GM12878 (cell line): ENCODE results near the gene NDUFS6. TPM values are rescaled to one million over a fixed set of nuclear protein-coding genes. Genes with fewer than 3 reads are reported as not detected.

ENCODE experiments used
- ATAC-seq: fragments of 200-7000 bp; cut with Tn5 transposase; 3 replicates; pipeline ENCODE4 v1.9.1; 2020; ENCODE audit warnings: mild to moderate bottlenecking, moderate library complexity
- BruUV-seq: library from RNA; stranded (reverse); fragments of 400-500 nt; replicated peaks from 2 replicates; lab custom pipeline; 2021; lab: Mats Ljungman, UMichigan
- CTCF ChIA-PET: fragments of 300-600 bp; sonication (Branson Sonifier 250); formaldehyde crosslinking; extraction: SDS; loops from one replicate; lab custom pipeline; 2021; ENCODE audit warnings: inconsistent platforms; lab: Yijun Ruan, JAX
- POLR2A ChIA-PET: fragments of 350-600 bp; formaldehyde crosslinking; extraction: SDS; loops from one replicate; lab custom pipeline; 2021; ENCODE audit warnings: inconsistent platforms; lab: Charles Lee
- RAD21 ChIA-PET: fragments of 300-600 bp; sonication (Branson Sonifier 250); formaldehyde crosslinking; loops from one replicate; lab custom pipeline; 2023; ENCODE audit warnings: antibody characterized with exemption; ENCODE audit not compliant: unreplicated experiment; lab: Charles Lee
- SMC1A ChIA-PET: fragments of 300-600 bp; sonication (Branson Sonifier 250); formaldehyde crosslinking; loops from one replicate; lab custom pipeline; 2023; ENCODE audit not compliant: unreplicated experiment, uncharacterized antibody; lab: Charles Lee
- DNase-seq: peaks from one replicate; pipeline ENCODE4 v3.0.0-alpha.2; 2011; ENCODE audit warnings: low read depth, low spot score
- FAIRE-seq: peaks from 3 replicates; lab custom pipeline; 2011; peaks lifted over from hg19 to GRCh38; lab: Jason Lieb, UNC
- H2AFZ ChIP-seq: 2 replicates; pipeline ENCODE4 v1.6.0; 2011; ENCODE audit warnings: low read depth, low read length, control low read depth; ENCODE audit not compliant: control insufficient read depth
- H3K27ac ChIP-seq: 2 replicates; pipeline ENCODE4 v1.5.1; 2011; ENCODE audit warnings: control low read depth; ENCODE audit not compliant: control insufficient read depth, insufficient read depth
- H3K27me3 ChIP-seq, 2 experiments: replicated peaks in 1 of 2; 2 replicates each; pipeline versions ENCODE4 v1.6.0 to v1.6.1; 2011; ENCODE audit warnings: low read length in 1 of 2; ENCODE audit not compliant: control insufficient read depth in 2 of 2, insufficient read depth in 2 of 2
- H3K36me3 ChIP-seq, 2 experiments: 2 replicates each; pipeline ENCODE4 v1.5.1; 2011; ENCODE audit warnings: low read length in 1 of 2; ENCODE audit not compliant: control insufficient read depth in 2 of 2, insufficient read depth in 2 of 2
- H3K4me1 ChIP-seq: 2 replicates; pipeline ENCODE4 v1.6.1; 2011; ENCODE audit warnings: mild to moderate bottlenecking, low read length, moderate library complexity, mixed read lengths; ENCODE audit not compliant: control insufficient read depth, insufficient read depth
- H3K4me2 ChIP-seq: 2 replicates; pipeline ENCODE4 v1.6.0; 2011; ENCODE audit warnings: control low read depth; ENCODE audit not compliant: control insufficient read depth, insufficient read depth
- H3K4me3 ChIP-seq: fragments of 200-600 bp; sonication (generic); 2 replicates; pipeline ENCODE4 v1.5.1; 2016
- H3K79me2 ChIP-seq: 2 replicates; pipeline ENCODE4 v1.6.0; 2011; ENCODE audit warnings: low read length; ENCODE audit not compliant: control insufficient read depth, insufficient read depth
- H3K9ac ChIP-seq: 2 replicates; pipeline ENCODE4 v1.8.0; 2011; ENCODE audit warnings: low read length, control low read depth, mixed read lengths; ENCODE audit not compliant: control insufficient read depth, insufficient read depth
- H3K9me3 ChIP-seq: replicated peaks from 3 replicates; pipeline ENCODE4 v1.5.1; 2011; ENCODE audit warnings: mild to moderate bottlenecking, low read length; ENCODE audit not compliant: control insufficient read depth, insufficient read depth
- H4K20me1 ChIP-seq: 2 replicates; pipeline ENCODE4 v1.6.0; 2011; ENCODE audit not compliant: control insufficient read depth, insufficient read depth
- POLR2A ChIP-seq: IDR thresholded peaks from 2 replicates; pipeline ENCODE4 v1.6.1; 2011; ENCODE audit warnings: low read depth, mild to moderate bottlenecking, low read length
- RELB ChIP-seq: fragments of 450-650 bp; IDR thresholded peaks from 2 replicates; pipeline ENCODE4 v1.6.1; 2017; ENCODE audit warnings: low read depth, mild to moderate bottlenecking, moderate library complexity
- ZBTB11 ChIP-seq: fragments of 450-650 bp; formaldehyde crosslinking; IDR thresholded peaks from 2 replicates; pipeline ENCODE4 v1.5.0; 2022; ENCODE audit warnings: mild to moderate bottlenecking, missing genetic modification characterization
- WGBS: methylation state at CpG from one replicate; pipeline ENCODE4 v1.1.6; 2016; ENCODE audit warnings: low lambda C conversion rate; ENCODE audit not compliant: insufficient replicate concordance, insufficient coverage; ENCODE audit errors: missing lambda C conversion rate; 5-methylcytosine and 5-hydroxymethylcytosine counted together
- in situ Hi-C: fragments of 300-500 bp; cut with MboI; formaldehyde crosslinking; loops from 9 replicates; pipeline ENCODE4 v1.14.3; 2018; ENCODE audit warnings: mixed read lengths
- intact Hi-C: fragments of 100-400 bp; cut with micrococcal nuclease; formaldehyde crosslinking; loops from one replicate; pipeline ENCODE4 v1.14.2; 2022; ENCODE audit not compliant: unreplicated experiment
- polyA plus RNA-seq, 11 experiments: library from polyadenylated mRNA; depleted of rRNA in 4 of 11; unstranded in 6 of 11; stranded (reverse) in 5 of 11; fragments of >200 nt; fragmentation: Nextera tagmentation in 4 of 11; fragmentation: Illumina TruSeq in 1 of 11; extraction: Ambion mirVana in 4 of 11; extraction: Trizol in 1 of 11; gene quantifications; 1 replicate in 1 of 11; 2 replicates in 10 of 11; pipeline versions ENCODE4 v1.2.1 to v1.2.3, GENCODE V29; 2011 to 2016; ENCODE audit warnings: inconsistent platforms in 2 of 11, missing spikeins in 2 of 11, low read depth in 1 of 11
- total RNA-seq, 4 experiments: library from RNA; depleted of rRNA in 3 of 4; stranded (reverse); fragments of >200 nt in 3 of 4; fragmentation: Illumina TruSeq in 1 of 4; extraction: Trizol in 1 of 4; gene quantifications; 2 replicates each; pipeline versions ENCODE4 v1.2.1 to v1.2.3, GENCODE V29; 2013 to 2021
- TF ChIP-seq, protein P1 (sequence below): fragments of 450-650 bp; IDR thresholded peaks from 2 replicates; pipeline ENCODE4 v1.6.1; 2017; ENCODE audit warnings: antibody characterized with exemption, mild to moderate bottlenecking, moderate library complexity

The NDUFS6 gene
- total and polyA plus RNA-seq, 10 of the 15 experiments (the other 5 are each of a cell fraction or from before 2014, with no cell fraction given) = 20.7 to 213 (median 58.3) TPM

DNA sequence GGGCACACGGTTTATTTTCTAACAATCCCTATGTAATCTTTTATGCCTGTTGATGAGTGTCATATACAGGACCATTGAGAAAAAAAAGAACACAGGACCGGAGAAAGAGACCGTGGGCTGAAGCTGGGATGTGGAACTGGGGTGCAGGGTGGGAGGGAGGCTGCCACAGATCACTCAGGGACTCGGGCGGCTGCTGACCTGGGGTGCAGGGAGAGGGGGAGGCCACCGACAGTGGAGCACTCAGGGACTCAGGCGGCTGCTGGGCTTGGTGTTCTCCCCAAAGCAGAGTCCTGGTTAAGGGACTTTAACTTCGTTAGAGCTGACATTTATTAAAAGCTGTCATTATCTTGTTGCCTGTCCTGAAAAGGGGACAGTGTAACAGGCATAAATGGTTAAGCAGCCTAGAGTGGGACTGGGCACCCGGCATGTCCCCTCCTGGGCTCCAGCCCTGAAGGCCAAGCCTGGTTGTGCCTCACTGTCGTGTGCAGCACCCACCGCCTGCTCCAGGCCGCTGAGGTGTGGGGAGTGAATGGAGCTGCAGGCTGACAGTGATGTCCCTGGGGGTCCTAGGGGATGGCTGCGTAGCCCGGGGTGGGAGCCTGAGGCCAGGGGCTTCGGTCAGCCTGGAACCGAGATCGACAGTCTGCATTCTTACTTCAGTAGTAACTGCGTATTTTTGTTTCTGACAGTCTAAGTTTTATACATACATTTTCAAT is 14.0 kb downstream of the NDUFS6 start:
- BruUV-seq = no TSS peak
- FAIRE-seq (no peak), DNase-seq (no peak), ATAC-seq (no peak)
- SMC1A ChIA-PET = no interaction called here
- Histone ChIP-seq H3K4me3 (no peak overlapping the region), H2AFZ (no peak overlapping the region), H3K4me2 (no peak overlapping the region), H3K27me3 (no peaks in the 10 kb centered on the region), H3K4me1 (no peaks in the 10 kb centered on the region; the same call in 1 of the 2 replicates), H3K9me3 (no peaks in the 10 kb centered on the region; the same call in 2 of the 3 replicates), H4K20me1 (no peaks in the 10 kb centered on the region), H3K79me2 (no peaks in the 10 kb centered on the region), H3K9ac (no peak overlapping the region), H3K36me3 (peaks cover 18 to 28% of the 10 kb centered on the region in 2 experiments; a peak in 3 of 4 replicates), H3K27ac (no peak overlapping the region)
- intact Hi-C loops (no loop called here), in situ Hi-C loops (no loop called here)
- TF ChIP-seq, protein P1, sequence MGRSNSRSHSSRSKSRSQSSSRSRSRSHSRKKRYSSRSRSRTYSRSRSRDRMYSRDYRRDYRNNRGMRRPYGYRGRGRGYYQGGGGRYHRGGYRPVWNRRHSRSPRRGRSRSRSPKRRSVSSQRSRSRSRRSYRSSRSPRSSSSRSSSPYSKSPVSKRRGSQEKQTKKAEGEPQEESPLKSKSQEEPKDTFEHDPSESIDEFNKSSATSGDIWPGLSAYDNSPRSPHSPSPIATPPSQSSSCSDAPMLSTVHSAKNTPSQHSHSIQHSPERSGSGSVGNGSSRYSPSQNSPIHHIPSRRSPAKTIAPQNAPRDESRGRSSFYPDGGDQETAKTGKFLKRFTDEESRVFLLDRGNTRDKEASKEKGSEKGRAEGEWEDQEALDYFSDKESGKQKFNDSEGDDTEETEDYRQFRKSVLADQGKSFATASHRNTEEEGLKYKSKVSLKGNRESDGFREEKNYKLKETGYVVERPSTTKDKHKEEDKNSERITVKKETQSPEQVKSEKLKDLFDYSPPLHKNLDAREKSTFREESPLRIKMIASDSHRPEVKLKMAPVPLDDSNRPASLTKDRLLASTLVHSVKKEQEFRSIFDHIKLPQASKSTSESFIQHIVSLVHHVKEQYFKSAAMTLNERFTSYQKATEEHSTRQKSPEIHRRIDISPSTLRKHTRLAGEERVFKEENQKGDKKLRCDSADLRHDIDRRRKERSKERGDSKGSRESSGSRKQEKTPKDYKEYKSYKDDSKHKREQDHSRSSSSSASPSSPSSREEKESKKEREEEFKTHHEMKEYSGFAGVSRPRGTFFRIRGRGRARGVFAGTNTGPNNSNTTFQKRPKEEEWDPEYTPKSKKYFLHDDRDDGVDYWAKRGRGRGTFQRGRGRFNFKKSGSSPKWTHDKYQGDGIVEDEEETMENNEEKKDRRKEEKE = no peak
- peak; percentile 63 for TF ChIP-seq POLR2A
- RAD21 ChIA-PET = no interaction called here
- POLR2A ChIA-PET = no interaction called here
- WGBS = 94% methylated on average over 17 of the region's 18 CpGs
- CTCF ChIA-PET = no interaction called here

DNA sequence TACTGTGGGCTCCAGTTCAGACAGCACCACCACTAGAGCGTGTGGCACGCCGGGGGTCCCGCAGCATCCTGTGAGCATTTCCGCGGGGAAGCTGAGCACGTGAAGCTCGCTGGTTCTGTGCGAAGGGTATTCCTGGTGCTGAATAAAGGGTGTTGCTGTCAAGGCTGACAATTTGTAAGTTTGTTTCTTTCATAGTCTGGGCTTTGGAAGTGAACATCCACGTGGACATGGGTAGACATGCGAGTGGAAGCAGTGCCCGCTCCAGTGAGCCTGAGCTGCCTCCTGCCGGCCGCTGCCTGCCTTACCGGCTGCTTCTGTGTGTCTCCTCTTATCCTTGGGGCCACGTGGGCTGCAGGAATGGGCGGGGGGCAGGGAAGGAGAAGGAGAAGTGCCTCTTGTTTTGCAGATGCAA is 14.7 kb downstream of the NDUFS6 start:
- TF ChIP-seq RELB (no peak), ZBTB11 (no peak), POLR2A (0 out of 2 replicates have a peak, but pooled peaks have one; percentile 15)
- no peak for DNase-seq
- no peaks in the 10 kb centered on the region for H3K79me2 ChIP-seq
- CTCF ChIA-PET = no interaction called here
- SMC1A ChIA-PET = no interaction called here
- intact Hi-C loops = no loop called here
- no peaks in the 10 kb centered on the region; the same call in 2 of the 3 replicates for H3K9me3 ChIP-seq
- no peak overlapping the region for H3K9ac ChIP-seq
- no TSS peak for BruUV-seq
- no peaks in the 10 kb centered on the region for H4K20me1 ChIP-seq
- H3K4me3 ChIP-seq = no peak overlapping the region
- ATAC-seq = no peak
- no peak overlapping the region for H3K4me2 ChIP-seq
- H3K27ac ChIP-seq = no peak overlapping the region
- H3K4me1 ChIP-seq = no peaks in the 10 kb centered on the region; the same call in 1 of the 2 replicates
- RAD21 ChIA-PET = no interaction called here
- H2AFZ ChIP-seq = no peak overlapping the region
- no peaks in the 10 kb centered on the region for H3K27me3 ChIP-seq
- H3K36me3 ChIP-seq = peaks cover 20 to 33% of the 10 kb centered on the region in 2 experiments; a peak in 3 of 4 replicates
- POLR2A ChIA-PET = no interaction called here
- over 99% methylated on average over 17 of the region's 17 CpGs for WGBS
- in situ Hi-C loops = no loop called here
- no peak for FAIRE-seq
